Measurements from ENCODE around the gene RNF223.

The RNF223 gene

DNA sequence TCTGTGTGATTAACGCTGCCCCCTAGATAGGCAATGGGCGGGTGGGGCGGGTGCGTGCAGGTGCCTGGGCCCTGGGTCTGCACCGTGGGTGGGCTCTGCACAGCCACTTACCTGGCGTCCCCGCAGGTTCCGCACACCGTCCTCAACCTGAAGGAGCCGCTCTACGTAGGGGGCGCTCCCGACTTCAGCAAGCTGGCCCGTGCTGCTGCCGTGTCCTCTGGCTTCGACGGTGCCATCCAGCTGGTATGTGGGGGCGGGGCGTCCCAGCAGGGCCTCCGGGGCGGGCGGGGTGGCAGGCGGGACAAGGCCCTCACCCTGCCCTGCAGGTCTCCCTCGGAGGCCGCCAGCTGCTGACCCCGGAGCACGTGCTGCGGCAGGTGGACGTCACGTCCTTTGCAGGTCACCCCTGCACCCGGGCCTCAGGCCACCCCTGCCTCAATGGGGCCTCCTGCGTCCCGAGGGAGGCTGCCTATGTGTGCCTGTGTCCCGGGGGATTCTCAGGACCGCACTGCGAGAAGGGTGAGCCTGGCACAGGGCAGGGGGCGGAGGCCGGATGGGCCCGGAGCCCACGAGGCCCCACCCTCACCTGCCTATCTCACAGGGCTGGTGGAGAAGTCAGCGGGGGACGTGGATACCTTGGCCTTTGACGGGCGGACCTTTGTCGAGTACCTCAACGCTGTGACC lies 22.8 kb downstream of the RNF223 start:
- in situ Hi-C loops (cut with HindIII; ENCODE audit: low sequenced_read_pairs) = no loop called here
- TF ChIP-seq, protein P1, sequence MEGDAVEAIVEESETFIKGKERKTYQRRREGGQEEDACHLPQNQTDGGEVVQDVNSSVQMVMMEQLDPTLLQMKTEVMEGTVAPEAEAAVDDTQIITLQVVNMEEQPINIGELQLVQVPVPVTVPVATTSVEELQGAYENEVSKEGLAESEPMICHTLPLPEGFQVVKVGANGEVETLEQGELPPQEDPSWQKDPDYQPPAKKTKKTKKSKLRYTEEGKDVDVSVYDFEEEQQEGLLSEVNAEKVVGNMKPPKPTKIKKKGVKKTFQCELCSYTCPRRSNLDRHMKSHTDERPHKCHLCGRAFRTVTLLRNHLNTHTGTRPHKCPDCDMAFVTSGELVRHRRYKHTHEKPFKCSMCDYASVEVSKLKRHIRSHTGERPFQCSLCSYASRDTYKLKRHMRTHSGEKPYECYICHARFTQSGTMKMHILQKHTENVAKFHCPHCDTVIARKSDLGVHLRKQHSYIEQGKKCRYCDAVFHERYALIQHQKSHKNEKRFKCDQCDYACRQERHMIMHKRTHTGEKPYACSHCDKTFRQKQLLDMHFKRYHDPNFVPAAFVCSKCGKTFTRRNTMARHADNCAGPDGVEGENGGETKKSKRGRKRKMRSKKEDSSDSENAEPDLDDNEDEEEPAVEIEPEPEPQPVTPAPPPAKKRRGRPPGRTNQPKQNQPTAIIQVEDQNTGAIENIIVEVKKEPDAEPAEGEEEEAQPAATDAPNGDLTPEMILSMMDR (IDR thresholded peaks at IDR 0.05; ENCODE audit: low read depth, low read length) = no peak
- no peak for DNase-seq (ENCODE audit: low read depth, low spot score)
- H3K4me3 ChIP-seq (ENCODE audit: low read depth, low read length) = no peak overlapping the region

DNA sequence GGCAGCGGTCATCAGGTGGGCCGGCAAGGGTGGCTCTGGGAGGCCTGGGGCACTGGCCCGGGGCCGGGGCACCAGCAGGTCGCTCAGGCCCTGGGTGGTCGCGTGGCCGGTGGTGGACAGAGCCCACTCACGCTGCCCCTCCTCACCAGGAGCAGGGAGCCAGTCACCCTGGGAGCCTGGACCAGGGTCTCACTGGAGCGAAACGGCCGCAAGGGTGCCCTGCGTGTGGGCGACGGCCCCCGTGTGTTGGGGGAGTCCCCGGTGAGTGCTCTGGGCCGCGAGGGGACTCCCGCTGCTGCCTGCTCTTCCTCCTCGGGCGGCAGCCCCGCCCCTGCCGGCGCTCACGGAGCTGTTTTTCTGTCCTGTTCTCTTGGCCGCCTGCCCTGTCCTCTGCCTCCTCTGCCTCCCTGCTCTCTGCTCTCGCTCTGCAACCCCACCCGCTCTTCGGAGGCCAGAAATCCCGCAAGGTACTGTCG lies 23.5 kb downstream of the RNF223 start:
- no peak for DNase-seq (ENCODE audit: low read depth, low spot score)
- H3K4me3 ChIP-seq (ENCODE audit: low read depth, low read length) = no peak overlapping the region
- in situ Hi-C loops (cut with HindIII; ENCODE audit: low sequenced_read_pairs) = no loop called here

DNA sequence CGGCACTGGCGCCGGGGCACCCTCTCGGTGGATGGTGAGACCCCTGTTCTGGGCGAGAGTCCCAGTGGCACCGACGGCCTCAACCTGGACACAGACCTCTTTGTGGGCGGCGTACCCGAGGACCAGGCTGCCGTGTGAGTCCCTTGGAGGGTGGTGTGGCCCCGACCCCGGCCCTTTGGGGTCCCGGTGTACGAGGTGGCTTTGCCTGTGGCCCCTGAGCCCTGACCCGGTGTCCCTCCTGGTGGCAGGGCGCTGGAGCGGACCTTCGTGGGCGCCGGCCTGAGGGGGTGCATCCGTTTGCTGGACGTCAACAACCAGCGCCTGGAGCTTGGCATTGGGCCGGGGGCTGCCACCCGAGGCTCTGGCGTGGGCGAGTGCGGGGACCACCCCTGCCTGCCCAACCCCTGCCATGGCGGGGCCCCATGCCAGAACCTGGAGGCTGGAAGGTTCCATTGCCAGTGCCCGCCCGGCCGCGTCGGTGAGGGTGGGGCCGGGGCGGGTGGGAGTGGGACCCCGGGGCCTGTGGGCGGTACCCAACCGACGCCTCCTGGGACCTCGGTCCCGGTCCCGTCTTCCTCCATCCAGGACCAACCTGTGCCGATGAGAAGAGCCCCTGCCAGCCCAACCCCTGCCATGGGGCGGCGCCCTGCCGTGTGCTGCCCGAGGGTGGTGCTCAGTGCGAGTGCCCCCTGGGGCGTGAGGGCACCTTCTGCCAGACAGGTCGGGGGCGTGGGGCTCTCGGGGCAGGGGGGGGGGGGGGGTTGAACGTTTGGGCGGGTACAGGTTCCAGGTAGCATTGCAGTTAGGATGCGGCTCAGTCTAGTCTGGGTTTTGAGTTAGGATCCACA lies 24.6 kb downstream of the RNF223 start:
- in situ Hi-C loops (cut with HindIII; ENCODE audit: low sequenced_read_pairs) = no loop called here
- DNase-seq (ENCODE audit: low read depth, low spot score) = no peak
- H3K4me3 ChIP-seq (ENCODE audit: low read depth, low read length) = no peak overlapping the region
- TF ChIP-seq, protein P1 (IDR thresholded peaks at IDR 0.05; ENCODE audit: low read depth, low read length) = no peak

More for the DNA sequence above, 23.5 kb downstream of the RNF223 start:
- TF ChIP-seq, protein P1 (IDR thresholded peaks at IDR 0.05; ENCODE audit: low read depth, low read length) = no peak

DNA sequence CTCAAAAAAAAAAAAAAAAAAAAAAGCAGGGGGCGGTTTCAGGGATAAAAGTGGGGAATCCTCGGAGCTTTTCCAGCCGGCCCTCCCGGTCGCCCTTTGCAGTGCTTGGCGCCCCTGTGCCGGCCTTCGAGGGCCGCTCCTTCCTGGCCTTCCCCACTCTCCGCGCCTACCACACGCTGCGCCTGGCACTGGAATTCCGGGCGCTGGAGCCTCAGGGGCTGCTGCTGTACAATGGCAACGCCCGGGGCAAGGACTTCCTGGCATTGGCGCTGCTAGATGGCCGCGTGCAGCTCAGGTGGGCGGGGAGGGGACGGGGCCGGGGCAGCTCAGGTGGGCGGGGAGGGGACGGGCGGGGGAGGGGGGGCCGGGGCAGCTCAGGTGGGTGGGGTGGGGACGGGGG lies 25.3 kb downstream of the RNF223 start:
- TF ChIP-seq, protein P1 (IDR thresholded peaks at IDR 0.05; ENCODE audit: low read depth, low read length) = no peak
- in situ Hi-C loops (cut with HindIII; ENCODE audit: low sequenced_read_pairs) = no loop called here
- H3K4me3 ChIP-seq (ENCODE audit: low read depth, low read length) = no peak overlapping the region
- DNase-seq (ENCODE audit: low read depth, low spot score) = no peak

DNA sequence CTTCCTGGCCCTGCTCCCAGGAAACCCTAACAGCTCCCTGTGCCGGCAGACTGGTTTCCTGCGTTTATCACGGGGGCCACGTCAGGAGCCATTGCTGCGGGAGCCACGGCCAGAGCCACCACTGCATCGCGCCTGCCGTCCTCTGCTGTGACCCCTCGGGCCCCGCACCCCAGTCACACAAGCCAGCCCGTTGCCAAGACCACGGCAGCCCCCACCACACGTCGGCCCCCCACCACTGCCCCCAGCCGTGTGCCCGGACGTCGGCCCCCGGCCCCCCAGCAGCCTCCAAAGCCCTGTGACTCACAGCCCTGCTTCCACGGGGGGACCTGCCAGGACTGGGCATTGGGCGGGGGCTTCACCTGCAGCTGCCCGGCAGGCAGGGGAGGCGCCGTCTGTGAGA lies 26.1 kb downstream of the RNF223 start:
- in situ Hi-C loops (cut with HindIII; ENCODE audit: low sequenced_read_pairs) = no loop called here
- TF ChIP-seq, protein P1 (IDR thresholded peaks at IDR 0.05; ENCODE audit: low read depth, low read length) = no peak
- DNase-seq (ENCODE audit: low read depth, low spot score) = no peak
- no peak overlapping the region for H3K4me3 ChIP-seq (ENCODE audit: low read depth, low read length)

DNA sequence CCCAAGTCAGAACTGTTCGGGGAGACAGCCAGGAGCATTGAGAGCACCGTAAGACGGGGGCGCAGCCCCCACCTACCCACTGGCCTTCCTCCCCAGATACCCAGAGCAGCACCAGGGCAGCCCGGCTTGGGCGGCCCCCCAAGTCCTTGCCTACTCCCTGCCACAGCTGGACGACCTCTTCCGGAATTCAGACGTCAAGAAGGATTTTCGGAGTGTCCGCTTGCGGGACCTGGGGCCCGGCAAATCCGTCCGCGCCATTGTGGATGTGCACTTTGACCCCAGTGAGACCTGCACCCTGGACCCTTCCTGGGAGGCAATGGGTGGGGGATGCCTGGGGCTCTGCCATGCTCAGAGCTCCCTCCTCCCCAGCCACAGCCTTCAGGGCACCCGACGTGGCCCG lies 26.7 kb downstream of the RNF223 start:
- in situ Hi-C loops (cut with HindIII; ENCODE audit: low sequenced_read_pairs) = no loop called here
- no peak overlapping the region for H3K4me3 ChIP-seq (ENCODE audit: low read depth, low read length)
- TF ChIP-seq, protein P1 (IDR thresholded peaks at IDR 0.05; ENCODE audit: low read depth, low read length) = no peak
- DNase-seq (ENCODE audit: low read depth, low spot score) = no peak
